HepG2 (cell line): ENCODE data around the gene SEC24B. TPM values are rescaled to one million over a fixed set of nuclear protein-coding genes. Genes with fewer than 3 reads are reported as not detected.

Experiments used
- DRAP1 ChIP-seq: IDR thresholded peaks from 2 replicates; pipeline ENCODE4 v1.6.1; 2016; ENCODE audit warnings: missing genetic modification reagents, missing compliant biosample characterization
- HMG20B ChIP-seq: conservative IDR thresholded peaks from 2 replicates; pipeline ENCODE4 v1.6.1; 2016; ENCODE audit warnings: missing genetic modification reagents, missing compliant biosample characterization
- KIAA2018 ChIP-seq: sonication (generic); formaldehyde crosslinking; IDR thresholded peaks from 2 replicates; pipeline ENCODE4 v1.5.0; 2020; ENCODE audit warnings: mild to moderate bottlenecking, missing genetic modification reagents, borderline replicate concordance
- KLF9 ChIP-seq: IDR thresholded peaks from 2 replicates; pipeline ENCODE4 v1.6.1; 2016; ENCODE audit warnings: low read depth
- LCORL ChIP-seq, 2 experiments: fragments of 450-650 bp in 1 of 2; sonication (generic) in 1 of 2; formaldehyde crosslinking in 1 of 2; IDR thresholded peaks; 2 replicates each; pipeline versions ENCODE4 v1.5.0 to v1.6.1; 2017 to 2020; ENCODE audit warnings: antibody characterized with exemption in 1 of 2, missing genetic modification reagents in 1 of 2
- MAX ChIP-seq: IDR thresholded peaks from 2 replicates; pipeline ENCODE4 v1.6.1; 2012; ENCODE audit warnings: inconsistent platforms
- PPARG ChIP-seq: conservative IDR thresholded peaks from 2 replicates; pipeline ENCODE4 v1.6.1; 2016; ENCODE audit warnings: missing biosample characterization, missing genetic modification reagents
- TOE1 ChIP-seq: sonication (generic); formaldehyde crosslinking; IDR thresholded peaks from 2 replicates; pipeline ENCODE4 v1.4.0; 2020; ENCODE audit warnings: mild to moderate bottlenecking, missing genetic modification reagents
- XBP1 ChIP-seq: sonication (generic); formaldehyde crosslinking; IDR thresholded peaks from 2 replicates; pipeline ENCODE4 v1.5.0; 2020; ENCODE audit warnings: missing genetic modification reagents
- ZNF605 ChIP-seq: sonication (generic); formaldehyde crosslinking; IDR thresholded peaks from 2 replicates; pipeline ENCODE4 v1.8.0; 2022; ENCODE audit warnings: mild to moderate bottlenecking, missing genetic modification reagents
- ZNF619 ChIP-seq: sonication (generic); formaldehyde crosslinking; IDR thresholded peaks from 2 replicates; pipeline ENCODE4 v1.4.0; 2020; ENCODE audit warnings: mild to moderate bottlenecking, missing genetic modification reagents
- polyA plus RNA-seq, 8 experiments: library from polyadenylated mRNA; depleted of rRNA in 3 of 8; stranded (reverse) in 7 of 8; unstranded in 1 of 8; fragments of >200 nt; fragmentation: Illumina TruSeq in 4 of 8; extraction: Trizol in 4 of 8; gene quantifications; 2 replicates each; pipeline versions ENCODE4 v1.2.1 to v1.2.3, GENCODE V29; 2011 to 2016; ENCODE audit warnings: low read depth in 4 of 8, missing spikeins in 1 of 8, mixed read lengths in 1 of 8; ENCODE audit not compliant: insufficient read depth in 1 of 8
- total RNA-seq, 5 experiments: library from RNA; depleted of rRNA; stranded (reverse); fragments of >200 nt; fragmentation: Illumina TruSeq; extraction: Trizol; gene quantifications; 2 replicates each; pipeline ENCODE4 v1.2.3, GENCODE V29; 2016; ENCODE audit warnings: low read depth in 1 of 5
- TF ChIP-seq, protein P1 (sequence below): sonication (generic); formaldehyde crosslinking; IDR thresholded peaks from 2 replicates; pipeline ENCODE4 v1.5.1; 2020; ENCODE audit warnings: missing genetic modification reagents, mild to moderate bottlenecking, borderline replicate concordance

Gene SEC24B
- total and polyA plus RNA-seq, 2 of the 13 experiments (the other 11 are each of a cell fraction or from before 2014, with no cell fraction given) = 14.6 to 39.0 TPM

DNA sequence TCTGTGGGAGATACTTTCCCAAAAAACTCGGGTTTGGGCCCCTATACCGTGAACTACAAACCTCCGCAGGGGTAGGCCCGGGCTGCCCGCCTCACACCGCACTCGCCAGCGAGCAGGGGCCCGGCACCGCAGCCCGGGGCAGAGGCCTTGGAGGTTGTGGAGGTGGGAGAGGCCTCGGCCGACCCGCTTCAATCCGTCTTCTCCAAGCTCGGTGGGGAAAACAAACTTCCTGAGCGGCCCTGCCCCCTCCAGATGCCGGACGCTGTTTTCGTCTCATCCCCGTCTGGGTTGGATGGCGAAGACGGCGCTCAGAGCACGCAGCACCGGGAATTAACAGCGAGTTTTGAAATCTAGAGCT lies 126.0 kb downstream of the SEC24B start (continued):
- TF ChIP-seq XBP1 (CRISPR knock-in tag) (no peak), ZNF619 (CRISPR knock-in tag) (0 out of 2 replicates have a peak, but pooled peaks have one; percentile 3), MAX (no peak), LCORL (IDR thresholded peaks at IDR 0.05) (no peak), LCORL (CRISPR knock-in tag; IDR thresholded peaks at IDR 0.05) (no peak), HMG20B (no peak), KLF9 (CRISPR knock-in tag) (no peak), TOE1 (CRISPR knock-in tag) (no peak), ZNF605 (0 out of 2 replicates have a peak, but pooled peaks have one; percentile 28), PPARG (no peak), KIAA2018 (CRISPR knock-in tag) (no peak), DRAP1 (no peak)
- TF ChIP-seq, protein P1, sequence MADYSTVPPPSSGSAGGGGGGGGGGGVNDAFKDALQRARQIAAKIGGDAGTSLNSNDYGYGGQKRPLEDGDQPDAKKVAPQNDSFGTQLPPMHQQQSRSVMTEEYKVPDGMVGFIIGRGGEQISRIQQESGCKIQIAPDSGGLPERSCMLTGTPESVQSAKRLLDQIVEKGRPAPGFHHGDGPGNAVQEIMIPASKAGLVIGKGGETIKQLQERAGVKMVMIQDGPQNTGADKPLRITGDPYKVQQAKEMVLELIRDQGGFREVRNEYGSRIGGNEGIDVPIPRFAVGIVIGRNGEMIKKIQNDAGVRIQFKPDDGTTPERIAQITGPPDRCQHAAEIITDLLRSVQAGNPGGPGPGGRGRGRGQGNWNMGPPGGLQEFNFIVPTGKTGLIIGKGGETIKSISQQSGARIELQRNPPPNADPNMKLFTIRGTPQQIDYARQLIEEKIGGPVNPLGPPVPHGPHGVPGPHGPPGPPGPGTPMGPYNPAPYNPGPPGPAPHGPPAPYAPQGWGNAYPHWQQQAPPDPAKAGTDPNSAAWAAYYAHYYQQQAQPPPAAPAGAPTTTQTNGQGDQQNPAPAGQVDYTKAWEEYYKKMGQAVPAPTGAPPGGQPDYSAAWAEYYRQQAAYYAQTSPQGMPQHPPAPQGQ (CRISPR knock-in tag) = no peak
